ENCODE results near the gene RFNG.

The RFNG gene

DNA sequence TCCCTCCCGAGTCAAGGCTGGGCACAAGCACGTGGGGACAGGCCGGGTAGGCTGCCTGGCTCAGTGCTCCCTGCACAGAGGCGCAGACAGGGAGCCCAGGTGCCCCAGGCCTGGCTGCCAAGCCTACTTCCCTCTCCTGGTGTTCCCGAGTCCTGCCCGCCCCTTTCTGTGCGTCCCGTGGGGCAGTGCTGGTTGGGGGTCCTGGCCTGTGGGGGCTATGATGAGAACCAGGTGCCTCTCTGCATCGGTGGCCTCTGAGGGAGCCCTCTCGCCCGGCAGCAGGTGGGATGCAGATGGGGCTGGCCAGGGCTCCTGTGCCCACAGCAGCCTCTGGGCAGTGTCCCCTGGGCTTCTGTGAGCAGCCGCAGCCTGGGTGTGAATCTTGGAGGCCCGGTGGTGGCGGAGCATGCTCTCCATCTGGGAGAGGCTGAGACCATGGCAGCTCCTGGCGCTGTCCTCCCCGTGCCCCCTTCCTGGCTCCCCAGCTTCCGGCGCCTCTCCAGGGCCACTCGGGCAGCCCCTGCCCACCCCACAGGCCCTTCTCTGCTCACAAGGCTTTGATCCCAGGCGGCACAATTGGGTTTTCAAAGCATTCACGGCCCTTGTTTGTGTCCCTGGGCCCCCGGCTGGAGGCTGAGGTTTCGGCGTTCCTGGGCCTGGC is 36.2 kb downstream of the RFNG start:
- DNase-seq (ENCODE audit: low read depth in 1 of 2, low spot score in 1 of 2), result no peak

DNA sequence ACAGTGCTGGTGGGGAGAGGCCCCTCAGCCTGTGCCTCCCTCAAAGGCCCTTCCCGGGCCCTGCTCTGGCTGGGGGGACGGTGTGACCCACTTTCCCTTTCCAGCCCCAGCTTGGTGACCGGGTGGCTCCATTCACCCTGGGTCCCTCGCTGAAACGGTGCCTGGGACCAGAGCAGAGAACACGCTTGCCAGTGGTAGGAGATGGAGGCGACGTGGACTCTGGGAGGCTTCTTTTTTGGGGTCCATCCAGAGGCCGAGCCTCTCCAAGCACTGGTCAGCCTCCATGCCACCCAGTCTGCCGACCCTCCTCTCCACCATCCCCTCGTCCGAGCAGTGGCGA is 36.7 kb downstream of the RFNG start:
- no peak for DNase-seq (ENCODE audit: low read depth in 1 of 2, low spot score in 1 of 2)

DNA sequence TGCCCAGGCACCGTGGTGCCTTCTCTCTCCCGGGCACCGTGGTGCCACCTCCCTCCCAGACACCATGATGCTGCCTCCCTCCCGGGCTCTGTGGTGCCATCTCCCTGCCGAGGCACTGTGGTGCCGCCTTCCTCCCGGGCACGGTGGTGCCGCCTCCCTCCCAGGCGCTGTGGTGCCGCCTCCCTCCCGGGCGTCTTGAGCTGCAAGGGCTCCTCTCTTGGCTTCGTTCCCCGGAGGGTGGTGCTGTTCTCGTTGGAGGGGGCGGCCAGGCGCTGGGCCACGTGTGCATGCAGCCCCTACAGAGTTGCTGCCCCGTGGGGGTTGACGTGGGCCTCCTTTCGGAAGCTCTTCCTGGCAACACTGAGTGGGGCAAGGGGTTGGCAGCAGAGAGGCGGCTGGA is 37.2 kb downstream of the RFNG start:
- no peak for DNase-seq (ENCODE audit: low read depth in 1 of 2, low spot score in 1 of 2)

DNA sequence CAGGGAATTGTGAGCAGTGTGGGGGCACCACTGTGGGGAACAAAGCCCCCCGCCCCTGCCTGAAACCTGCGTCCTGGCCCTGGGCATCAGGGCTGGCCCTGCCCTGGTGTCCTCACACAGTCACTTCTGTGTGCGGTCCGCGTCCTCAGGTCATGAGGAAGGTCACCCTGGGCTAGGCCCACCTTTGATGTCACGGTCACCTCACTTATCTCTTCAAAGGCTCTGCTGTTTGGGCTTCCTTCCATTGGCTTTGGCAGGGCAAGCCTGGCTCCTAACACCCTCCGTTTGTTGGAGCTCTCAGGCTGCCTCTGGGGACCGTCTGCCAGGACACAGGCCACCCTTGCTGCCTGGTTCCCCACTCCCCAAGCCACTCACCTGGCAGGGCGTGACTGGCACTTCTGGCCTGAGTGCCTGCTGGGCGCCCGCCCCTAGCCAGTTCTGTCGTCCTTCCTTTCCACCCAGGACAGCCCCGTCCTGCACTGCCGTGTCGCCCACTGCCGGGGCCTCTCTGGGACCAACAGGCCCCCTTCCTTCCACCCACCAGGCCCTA is 37.8 kb downstream of the RFNG start:
- no peak for DNase-seq (ENCODE audit: low read depth in 1 of 2, low spot score in 1 of 2)

DNA sequence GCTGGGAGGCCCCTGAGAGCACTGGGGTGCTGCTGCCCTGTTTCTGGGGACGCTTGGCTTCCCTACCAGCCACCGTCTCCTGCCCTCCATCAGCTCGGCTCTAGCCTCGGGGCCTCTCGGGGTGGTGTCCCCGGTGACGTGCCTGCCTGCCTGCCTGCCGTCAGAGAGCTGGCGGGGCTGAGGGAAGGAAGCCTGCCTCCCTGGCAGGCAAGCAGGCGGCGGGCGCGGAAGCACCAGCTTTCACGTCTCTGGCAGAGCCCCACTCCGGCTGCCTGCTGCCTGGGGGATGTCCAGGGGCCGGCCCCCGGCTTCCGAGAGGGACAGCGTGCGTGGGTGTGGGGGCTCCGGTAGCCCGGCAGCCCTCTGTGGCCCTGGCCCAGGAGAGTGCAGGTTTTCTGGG is 38.3 kb downstream of the RFNG start:
- DNase-seq (ENCODE audit: low read depth in 1 of 2, low spot score in 1 of 2), result no peak

DNA sequence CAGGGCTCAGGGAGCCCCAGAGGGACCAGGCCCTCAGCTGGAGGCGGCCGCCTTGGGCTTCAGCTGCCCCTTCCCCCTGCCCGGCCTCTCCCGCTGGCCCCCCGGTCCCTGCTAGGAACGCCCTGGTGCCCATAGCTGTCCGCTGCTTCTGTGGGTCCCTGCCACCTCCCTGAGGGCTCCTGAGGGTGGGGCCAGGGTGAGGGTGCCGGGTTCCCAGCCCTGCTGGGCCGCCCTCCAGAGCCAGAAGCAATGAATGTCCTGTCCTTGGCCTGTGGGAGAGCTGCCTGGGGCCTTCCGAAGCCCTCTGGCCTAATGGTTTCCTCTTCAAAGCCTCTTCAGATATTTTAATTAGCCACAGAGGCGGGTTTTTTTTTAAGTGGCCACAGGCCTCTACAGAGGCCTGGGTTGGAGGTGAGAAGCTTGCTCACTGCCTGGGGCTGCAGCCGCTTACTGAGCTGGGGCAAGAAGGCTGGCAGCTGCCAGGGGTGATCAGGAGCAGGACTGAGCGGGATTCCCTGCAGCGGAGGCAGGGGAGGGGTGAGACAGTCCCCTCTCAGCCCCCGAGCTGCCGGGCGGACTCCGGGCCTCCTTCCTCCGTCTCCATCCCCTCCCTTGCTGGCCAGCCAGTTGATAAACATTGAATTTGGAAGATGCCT is 38.8 kb downstream of the RFNG start:
- DNase-seq (ENCODE audit: low read depth in 1 of 2, low spot score in 1 of 2), result no peak

DNA sequence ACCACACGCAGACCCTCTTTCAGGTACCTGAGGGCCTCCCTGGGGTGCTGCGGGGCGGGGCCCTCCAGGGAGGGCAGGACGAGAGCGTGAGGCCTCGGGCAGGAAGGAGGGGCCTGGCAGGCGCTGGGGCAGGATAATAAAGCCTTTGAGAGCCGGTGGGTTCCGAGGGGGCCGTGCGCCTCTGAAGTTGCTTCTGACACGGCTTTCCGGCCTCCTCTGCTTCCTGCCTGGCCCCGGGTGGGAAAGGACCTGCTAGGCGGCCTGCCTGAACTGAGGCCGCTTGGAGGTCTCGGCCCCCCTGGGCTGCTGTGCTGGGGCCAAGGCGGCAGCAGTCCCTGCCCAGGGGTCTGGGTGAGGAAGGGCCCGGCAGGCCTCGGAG is 39.4 kb downstream of the RFNG start:
- DNase-seq (ENCODE audit: low read depth in 1 of 2, low spot score in 1 of 2), result no peak

DNA sequence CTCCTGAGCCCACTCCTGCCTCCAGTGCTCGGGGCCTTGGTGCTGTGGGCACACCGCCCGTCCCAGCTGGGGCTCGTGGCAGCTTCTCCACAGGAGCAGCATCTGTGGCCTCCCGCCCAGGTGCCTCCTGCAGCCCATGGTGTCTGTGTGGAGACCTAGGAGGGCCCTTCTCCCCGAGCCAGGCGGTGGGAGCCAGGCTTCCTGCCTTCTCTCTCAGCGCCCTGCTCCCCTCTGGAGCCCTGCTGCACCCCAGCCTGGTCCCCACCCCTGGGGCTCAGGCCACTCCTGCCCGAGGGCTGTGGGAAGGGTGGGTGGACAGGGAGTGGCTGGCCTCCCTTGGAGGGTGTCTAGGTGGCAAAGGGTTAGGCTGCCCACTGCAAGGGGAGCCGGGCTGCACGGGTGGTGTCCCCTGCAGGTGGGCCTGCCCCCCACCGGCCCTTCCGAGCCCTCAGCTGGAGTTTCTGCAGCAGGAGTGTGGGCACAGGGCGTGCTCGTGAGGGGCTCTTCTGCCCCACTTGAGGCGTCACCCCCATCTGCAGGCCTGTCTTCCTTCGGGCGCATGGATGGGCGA is 39.9 kb downstream of the RFNG start:
- DNase-seq (ENCODE audit: low read depth in 1 of 2, low spot score in 1 of 2), result no peak

DNA sequence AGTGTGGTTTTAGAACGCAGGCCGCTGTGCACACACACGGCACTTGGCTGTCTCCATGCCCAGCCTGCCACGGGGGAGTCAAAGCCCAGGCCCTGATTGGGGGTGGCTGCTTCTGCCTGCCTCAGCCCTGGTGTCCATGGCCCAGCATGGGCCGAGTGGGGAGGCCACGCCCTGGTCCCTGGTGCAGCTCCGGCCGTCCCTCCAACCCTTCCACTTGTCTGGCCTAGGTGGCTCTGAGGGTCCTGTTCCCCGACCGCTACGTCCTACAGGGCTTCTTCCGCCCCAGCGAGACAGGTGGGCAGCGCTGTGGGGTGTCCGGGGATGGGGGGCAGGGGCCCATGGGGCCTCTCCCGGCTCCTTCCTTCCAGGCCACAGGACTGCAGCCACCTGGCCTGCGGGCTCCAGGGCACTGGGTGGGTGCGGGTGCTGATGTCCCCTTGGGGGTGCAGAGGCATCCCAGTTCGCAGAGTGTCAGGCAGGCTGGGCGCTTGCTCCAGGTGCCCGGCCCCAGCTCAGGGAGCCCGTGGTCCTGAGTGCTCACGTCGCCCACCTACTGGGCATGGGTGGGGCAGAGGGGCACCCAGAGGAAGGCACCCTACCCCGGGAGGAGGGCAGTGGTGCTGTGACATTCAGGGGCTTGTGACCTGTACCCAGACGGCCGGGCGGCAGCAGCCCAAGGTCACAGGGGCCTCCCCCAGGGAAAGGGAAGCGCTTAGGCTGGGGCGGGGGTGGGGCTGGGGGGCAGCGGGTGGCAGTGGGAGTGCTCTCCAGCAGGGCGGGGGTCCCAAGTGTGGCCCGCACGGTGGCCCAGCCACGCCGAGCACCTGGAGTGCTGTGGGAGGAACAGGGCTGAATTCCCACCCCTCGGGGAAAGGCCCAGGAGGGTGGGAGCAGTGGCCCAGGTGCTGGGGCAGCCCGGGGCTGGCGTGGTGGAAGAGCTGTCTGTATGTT is 40.8 kb downstream of the RFNG start:
- DNase-seq (ENCODE audit: low read depth in 1 of 2, low spot score in 1 of 2), result no peak

DNA sequence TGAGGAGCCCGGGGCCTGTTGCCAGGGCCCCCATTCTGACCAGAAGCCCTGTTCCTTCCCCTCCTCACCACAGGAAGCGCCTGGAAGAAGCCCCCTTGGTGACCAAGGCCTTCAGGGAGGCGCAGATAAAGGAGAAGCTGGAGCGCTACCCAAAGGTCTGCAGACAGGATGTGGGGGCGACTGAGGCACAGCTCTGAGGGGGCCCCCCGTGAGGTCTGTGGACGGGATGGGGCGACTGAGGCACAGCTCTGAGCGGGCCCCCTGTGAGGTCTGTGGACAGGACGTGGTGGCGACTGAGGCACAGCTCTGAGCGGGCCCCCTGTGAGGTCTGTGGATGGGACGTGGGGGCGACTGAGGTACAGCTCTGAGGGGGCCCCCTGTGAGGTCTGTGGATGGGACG is 42.2 kb downstream of the RFNG start:
- no peak for DNase-seq (ENCODE audit: low read depth in 1 of 2, low spot score in 1 of 2)

DNA sequence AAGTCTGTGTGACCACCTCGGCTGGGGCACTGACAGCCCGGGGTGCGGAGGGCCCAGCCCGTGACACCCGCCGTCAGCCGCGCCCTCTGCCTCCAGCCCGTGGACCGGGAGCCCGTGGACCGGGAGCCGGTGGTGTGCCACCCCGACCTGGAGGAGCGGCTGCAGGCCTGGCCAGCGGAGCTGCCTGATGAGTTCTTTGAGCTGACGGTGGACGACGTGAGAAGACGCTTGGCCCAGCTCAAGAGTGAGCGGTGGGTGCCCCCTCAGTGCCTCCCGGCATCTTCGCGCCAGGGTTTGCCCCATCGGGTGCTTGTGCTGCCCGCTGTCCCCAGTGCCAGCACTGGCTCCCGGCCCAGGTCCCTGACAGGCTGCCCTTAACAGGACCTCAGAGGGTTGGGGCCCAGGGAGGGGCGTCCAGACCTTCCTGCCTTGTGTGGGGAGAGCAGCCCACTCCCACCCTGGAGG is 42.6 kb downstream of the RFNG start:
- DNase-seq (ENCODE audit: low read depth in 1 of 2, low spot score in 1 of 2), result no peak

DNA sequence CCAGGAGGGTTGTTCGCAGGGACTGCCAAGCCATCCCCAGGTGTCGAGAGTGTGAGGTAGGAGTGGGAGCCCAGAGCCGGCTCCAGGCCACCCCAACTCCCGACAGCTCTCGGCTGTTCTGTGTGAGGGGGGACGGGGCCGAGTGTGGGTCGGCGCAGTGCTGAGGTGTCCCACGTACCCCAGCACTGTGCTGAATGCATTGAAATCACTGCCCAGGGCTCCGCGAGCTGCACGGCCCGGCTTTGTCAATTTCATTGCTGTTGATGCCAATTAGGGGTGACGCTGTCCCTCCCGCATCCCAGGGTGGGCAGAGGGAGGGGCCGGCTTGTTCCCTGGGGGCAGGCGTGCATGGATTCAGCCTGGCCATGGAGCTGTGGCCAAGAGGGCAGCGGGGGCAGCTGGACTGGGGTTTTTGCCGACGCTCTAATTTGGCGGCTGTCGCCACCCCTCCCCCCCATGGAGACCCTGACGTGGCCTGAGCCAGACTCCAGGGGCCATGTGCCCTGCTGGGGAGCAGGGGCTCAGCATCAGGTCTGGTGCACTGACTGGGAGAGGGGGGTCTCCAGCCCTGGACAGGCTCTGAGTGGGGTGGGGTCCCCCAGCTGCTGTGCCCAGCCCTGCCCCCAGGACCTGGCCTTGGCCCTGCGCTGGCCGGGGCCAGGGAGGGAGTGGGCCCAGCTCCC is 43.2 kb downstream of the RFNG start:
- no peak for DNase-seq (ENCODE audit: low read depth in 1 of 2, low spot score in 1 of 2)

DNA sequence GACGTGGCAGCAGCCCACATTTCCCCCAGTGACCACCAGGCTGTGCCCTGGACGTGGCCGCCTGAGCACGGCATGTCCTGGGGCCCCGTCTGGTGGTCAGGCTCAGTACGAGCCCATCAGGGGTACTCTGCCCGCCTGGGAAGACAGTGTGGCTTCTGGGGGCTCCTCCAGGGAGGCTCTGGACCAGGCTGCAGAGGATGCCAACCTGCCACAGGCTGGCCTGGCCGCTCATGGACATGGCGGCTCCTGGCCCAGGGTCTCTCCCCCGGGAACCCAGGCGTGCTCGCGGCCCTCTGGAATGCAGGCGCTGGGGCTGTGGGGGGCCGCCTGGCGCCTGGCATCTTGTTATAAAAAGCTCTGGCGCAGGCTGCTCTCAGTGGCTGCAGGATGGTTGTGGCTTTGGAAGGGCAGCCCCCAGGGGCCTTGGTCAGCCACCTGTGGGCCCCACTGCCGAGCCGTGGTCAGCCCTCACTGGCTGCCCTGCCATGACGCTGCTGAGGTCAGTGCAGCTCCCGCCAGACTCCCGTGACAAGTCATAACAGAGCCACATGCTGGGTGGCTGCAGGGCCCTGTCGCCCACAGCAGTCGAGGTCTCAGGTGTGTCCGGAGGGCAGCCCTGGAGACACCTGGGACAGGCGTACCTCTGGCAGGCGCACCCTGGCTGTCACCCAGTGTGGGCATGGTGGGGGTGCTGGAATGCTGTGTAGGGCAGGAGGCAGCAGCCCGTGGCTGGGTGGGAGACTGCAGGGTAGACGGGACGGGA is 43.9 kb downstream of the RFNG start:
- DNase-seq (ENCODE audit: low read depth in 1 of 2, low spot score in 1 of 2), result no peak

DNA sequence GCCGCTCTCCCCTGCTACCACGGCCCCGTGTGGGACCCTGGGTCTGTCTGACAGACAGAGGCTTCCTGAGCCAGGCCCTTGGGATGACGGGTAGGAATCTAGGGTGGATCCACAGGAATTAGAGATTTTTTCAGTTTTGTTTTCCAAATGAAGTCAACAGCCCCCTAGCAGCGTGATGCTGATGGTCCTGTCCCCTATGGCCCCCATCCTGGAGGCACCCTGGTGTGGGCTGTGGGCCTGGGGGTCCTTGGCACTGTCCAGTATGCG is 44.5 kb downstream of the RFNG start:
- DNase-seq (ENCODE audit: low read depth in 1 of 2, low spot score in 1 of 2), result no peak

DNA sequence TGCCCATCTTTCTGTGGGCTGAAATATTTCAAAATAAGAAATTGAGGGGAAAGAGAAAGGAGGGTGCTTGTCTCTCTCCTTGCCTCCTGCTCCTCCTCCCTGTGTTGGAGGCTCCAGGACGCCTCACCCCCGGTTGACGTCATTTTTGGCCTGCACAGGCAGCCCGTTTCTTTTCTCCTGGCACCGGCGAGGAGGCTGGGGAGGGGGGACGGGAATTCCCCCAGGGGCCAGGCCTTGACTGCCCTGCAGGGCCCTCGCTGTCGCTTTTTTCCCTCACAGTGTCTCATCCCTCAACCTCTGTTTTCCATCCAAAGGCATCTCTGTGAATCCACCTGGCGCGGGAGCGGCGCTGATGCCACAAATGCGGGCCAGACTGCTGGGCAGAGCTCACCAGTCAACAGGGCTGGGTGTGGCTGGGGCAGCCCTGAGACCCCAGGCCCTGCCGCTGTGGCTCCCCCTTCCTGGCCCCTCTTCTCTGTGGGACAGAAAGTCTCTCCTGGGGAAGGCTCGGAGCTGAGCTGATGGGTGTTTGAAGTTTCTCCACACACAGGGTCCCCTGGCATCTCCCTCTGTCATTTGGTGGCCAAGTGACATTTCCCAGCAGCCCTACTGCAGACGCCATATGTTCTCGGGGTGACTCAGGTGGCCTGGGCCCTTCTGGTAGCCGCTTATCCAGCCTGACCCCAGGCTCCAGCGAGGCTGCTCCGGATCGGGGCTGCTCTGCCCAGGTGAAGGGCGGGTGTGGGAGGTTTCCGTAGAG is 45.0 kb downstream of the RFNG start:
- DNase-seq (ENCODE audit: low read depth in 1 of 2, low spot score in 1 of 2), result no peak

DNA sequence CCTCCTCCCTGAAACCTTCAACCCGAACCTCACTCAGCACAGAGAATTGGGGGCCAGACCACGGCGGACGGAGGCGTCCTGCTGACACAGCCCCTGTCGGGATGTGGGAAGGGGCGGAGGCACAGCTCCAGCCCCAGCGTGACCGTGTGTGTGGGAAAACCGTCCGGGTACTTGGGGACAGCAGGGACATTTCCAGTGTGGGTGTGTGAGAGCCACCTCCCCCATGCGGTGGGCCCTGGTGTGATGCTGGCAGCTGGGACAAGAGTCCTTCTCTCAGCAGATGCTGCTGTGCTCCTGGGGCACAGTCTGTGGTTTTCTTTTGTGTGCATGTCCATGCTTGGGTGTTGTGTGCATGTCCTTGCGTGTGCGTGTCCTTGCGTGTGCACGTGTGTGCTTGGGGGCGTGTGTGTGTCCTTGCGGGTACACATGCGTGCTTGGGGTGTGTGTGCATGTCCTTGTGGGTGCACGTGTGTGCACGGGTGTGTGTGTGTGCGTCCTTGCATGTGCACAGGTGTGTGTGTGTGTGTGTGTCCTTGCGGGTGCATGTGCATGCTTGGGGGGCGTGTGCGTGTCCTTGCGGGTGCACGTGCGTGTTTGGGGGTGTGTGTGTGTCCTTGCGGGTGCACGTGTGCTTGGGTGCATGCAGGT is 45.8 kb downstream of the RFNG start:
- DNase-seq (ENCODE audit: low read depth in 1 of 2, low spot score in 1 of 2), result no peak

DNA sequence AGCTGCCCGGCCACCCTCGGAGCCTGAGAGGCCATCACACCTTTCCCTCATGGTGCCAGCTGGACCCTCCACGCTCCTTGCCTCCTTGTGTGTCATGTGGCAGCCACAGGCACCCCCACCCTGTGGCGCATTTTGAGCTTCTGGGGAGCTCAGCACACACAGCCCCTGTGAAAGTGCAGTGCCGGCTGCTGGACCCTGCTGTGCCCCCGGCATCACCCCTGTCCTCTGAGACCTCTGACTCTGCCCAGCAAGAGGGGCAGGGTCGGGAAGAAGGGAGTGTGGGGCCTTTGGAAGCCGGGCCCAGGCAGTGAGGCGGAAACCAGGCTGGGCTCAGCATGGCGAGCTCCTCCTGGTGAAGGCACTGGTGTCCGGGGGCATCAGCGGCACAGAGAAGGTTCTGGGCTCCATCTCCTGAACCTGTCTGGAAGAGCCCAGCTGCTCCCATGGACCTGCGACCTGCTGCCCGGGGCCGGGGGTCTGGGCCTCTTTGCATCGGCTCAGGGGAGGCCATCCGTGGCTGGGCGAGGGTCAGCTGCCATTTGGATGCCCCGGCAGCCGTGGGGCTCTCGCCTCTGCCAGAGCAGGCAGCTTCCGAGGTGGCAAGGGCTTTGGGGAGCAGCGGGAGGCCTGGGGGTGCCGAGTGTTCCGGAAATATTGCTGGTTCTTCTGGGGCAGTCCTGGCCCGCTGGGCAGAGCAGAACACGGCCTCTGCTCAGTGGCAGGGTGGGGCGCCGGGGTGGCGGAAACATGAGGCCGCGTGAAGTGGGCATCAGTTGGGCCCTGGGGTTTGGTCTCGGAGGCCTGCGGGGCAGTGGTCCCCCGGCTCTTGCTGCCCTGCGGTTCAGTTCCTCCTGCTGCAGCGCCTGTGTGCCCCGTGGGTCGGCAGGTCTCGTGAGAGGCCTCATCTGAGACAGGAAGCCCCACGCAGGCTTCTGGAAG is 46.8 kb downstream of the RFNG start:
- no peak for DNase-seq (ENCODE audit: low read depth in 1 of 2, low spot score in 1 of 2)
